ENCODE measurements around the gene KLHL42. TPM values are rescaled to one million over a fixed set of nuclear protein-coding genes. Genes with fewer than 3 reads are reported as not detected.

The KLHL42 gene
- total RNA-seq, 1 donor from 2014 or later, result 21.3 TPM

DNA sequence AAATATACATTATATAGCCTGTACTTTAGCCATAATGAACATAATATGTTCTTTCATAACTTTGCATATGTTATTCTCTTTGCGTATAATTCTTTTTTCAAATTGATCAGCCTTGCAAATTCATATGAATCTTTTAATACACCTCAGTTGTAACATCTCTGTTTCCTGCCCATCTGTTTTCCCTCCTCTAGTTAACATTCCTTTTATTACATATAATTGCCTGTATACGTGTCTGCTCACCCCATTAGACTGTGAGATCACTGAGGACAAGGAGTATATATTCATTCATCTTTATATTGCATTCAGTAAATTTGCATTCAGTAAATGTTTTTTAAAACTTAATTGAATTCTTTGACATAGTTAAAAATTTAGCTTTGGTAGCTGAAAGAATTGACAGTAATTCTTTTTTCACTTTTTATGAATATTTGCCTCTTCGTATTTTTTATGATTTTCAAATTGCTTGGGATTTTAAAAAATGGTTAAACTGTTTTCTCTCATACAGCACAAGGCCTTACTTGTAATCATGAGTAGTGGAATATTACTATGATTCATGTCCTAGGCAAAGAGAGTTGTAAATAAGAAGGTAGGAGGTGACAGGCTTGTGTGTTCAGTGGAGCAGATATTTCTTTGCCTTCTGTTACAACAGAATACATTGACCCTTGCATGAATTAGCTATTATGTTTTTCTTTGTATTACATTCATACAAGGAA is 32.8 kb upstream of the KLHL42 start:
- no peak overlapping the region for H3K4me3 ChIP-seq (ENCODE audit: low read depth, low read length)

GRCh38 chr12:27751386-27752047 is 28.5 kb upstream of the KLHL42 start:
- TF ChIP-seq, protein P1, sequence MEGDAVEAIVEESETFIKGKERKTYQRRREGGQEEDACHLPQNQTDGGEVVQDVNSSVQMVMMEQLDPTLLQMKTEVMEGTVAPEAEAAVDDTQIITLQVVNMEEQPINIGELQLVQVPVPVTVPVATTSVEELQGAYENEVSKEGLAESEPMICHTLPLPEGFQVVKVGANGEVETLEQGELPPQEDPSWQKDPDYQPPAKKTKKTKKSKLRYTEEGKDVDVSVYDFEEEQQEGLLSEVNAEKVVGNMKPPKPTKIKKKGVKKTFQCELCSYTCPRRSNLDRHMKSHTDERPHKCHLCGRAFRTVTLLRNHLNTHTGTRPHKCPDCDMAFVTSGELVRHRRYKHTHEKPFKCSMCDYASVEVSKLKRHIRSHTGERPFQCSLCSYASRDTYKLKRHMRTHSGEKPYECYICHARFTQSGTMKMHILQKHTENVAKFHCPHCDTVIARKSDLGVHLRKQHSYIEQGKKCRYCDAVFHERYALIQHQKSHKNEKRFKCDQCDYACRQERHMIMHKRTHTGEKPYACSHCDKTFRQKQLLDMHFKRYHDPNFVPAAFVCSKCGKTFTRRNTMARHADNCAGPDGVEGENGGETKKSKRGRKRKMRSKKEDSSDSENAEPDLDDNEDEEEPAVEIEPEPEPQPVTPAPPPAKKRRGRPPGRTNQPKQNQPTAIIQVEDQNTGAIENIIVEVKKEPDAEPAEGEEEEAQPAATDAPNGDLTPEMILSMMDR (IDR thresholded peaks at IDR 0.05; ENCODE audit: insufficient read depth, low read length, severe bottlenecking), result no peak
- H3K36me3 ChIP-seq (ENCODE audit: control insufficient read depth, insufficient read depth, low read length), result no peaks in the 10 kb centered on the region
- DNase-seq (ENCODE audit: low read depth) (peak; percentile 87), FAIRE-seq (peak; percentile 83)
- no peaks in the 10 kb centered on the region for H3K27me3 ChIP-seq (ENCODE audit: control insufficient read depth, insufficient read depth, low read length)
- no peak overlapping the region for H3K4me3 ChIP-seq (ENCODE audit: low read depth, low read length)

More for the DNA sequence above, 32.8 kb upstream of the KLHL42 start:
- Histone ChIP-seq H3K36me3 (ENCODE audit: control insufficient read depth, insufficient read depth, low read length) (no peaks in the 10 kb centered on the region), H3K27me3 (ENCODE audit: control insufficient read depth, insufficient read depth, low read length) (no peaks in the 10 kb centered on the region)
- TF ChIP-seq, protein P1 (IDR thresholded peaks at IDR 0.05; ENCODE audit: insufficient read depth, low read length, severe bottlenecking), result no peak
- FAIRE-seq (no peak), DNase-seq (ENCODE audit: low read depth) (peak; percentile 79)

DNA sequence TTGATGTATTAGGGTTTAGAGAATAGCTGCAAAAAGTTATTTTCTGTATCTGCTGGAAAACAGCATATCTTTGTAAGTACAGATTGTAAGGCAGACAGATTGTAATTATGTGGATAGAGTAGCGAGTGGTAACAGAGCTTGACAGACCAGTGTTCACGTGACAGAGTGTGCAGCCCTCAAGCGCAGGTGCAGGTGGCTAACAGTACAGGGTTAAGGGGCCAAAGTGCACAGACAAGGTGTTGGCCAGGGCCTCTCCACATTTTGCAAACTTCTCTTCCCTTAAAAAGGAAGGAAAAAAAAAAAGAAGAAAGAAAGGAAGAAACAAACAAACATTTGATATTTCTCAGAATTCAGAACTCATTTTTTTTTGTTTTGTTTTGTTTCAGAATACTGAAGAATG is 25.2 kb upstream of the KLHL42 start:
- Histone ChIP-seq H3K27me3 (ENCODE audit: control insufficient read depth, insufficient read depth, low read length) (no peaks in the 10 kb centered on the region), H3K4me3 (ENCODE audit: low read depth, low read length) (no peak overlapping the region), H3K36me3 (ENCODE audit: control insufficient read depth, insufficient read depth, low read length) (no peaks in the 10 kb centered on the region)
- no peak for DNase-seq (ENCODE audit: low read depth)
- TF ChIP-seq, protein P1 (IDR thresholded peaks at IDR 0.05; ENCODE audit: insufficient read depth, low read length, severe bottlenecking), result no peak
- no peak for FAIRE-seq

DNA sequence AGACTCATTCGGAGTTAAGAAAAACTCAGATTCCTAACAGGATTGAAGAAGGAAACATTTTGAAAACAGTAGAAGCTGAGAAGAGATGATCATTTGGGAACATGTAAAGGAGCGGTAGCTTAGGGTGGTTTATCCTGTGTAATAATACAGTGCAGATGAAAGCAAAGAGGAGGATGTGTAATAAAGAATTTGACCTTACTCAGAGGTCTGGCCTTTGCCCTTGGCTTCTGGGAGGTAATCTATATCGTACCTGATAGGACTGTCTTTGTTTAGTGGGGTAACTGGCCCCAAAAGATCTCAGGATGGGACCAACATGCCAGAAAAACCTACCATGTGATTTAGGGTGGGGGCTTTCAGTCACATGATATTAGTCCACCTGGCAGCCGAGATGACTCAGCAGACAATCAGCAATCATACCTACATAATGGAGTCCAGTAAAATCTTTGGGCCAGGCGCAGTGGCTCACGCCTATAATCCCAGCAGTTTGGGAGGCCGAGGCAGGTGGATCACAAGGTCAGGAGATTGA is 23.3 kb upstream of the KLHL42 start:
- Histone ChIP-seq H3K4me3 (ENCODE audit: low read depth, low read length) (no peak overlapping the region), H3K27me3 (ENCODE audit: control insufficient read depth, insufficient read depth, low read length) (no peaks in the 10 kb centered on the region), H3K36me3 (ENCODE audit: control insufficient read depth, insufficient read depth, low read length) (no peaks in the 10 kb centered on the region)
- no peak for FAIRE-seq
- no peak for DNase-seq (ENCODE audit: low read depth)
- TF ChIP-seq, protein P1 (IDR thresholded peaks at IDR 0.05; ENCODE audit: insufficient read depth, low read length, severe bottlenecking), result no peak

DNA sequence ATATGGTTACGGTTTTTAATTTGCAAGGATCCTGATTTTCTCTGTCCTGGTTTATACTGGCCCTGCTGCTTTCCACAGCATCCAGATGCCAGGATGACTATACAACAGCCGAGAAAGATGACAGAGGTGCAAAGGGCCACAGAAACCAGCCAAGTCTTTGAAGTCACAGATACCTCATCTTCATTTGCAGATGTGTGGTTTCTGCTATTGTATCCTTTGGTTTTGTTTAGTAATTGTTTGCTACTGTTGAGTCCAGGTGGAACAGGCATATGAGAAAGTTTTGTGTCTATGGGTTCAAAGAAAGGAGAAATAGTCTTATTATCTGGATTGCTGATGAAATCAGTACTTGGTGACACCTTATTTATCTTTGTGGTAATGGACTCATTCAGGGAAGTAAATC is 17.3 kb upstream of the KLHL42 start:
- no peaks in the 10 kb centered on the region for H3K36me3 ChIP-seq (ENCODE audit: control insufficient read depth, insufficient read depth, low read length)
- TF ChIP-seq, protein P1 (IDR thresholded peaks at IDR 0.05; ENCODE audit: insufficient read depth, low read length, severe bottlenecking), result no peak
- DNase-seq (ENCODE audit: low read depth), result no peak
- no peaks in the 10 kb centered on the region for H3K27me3 ChIP-seq (ENCODE audit: control insufficient read depth, insufficient read depth, low read length)
- no peak overlapping the region for H3K4me3 ChIP-seq (ENCODE audit: low read depth, low read length)
- no peak for FAIRE-seq
